22Rv1 (cell line): ENCODE data around the gene CST6.

ENCODE experiments used
- H3K27ac ChIP-seq: fragments of 450-650 bp; 2 replicates; pipeline ENCODE4 v1.5.1; 2017
- ZFX ChIP-seq: fragments of 450-650 bp; IDR thresholded peaks from 2 replicates; pipeline ENCODE4 v1.6.1; 2017; ENCODE audit warnings: antibody characterized with exemption, borderline replicate concordance
- TF ChIP-seq, protein P1 (sequence below): fragments of 450-650 bp; IDR thresholded peaks from 2 replicates; pipeline ENCODE4 v1.5.1; 2017; ENCODE audit warnings: mild to moderate bottlenecking

The CST6 gene

GRCh38 chr11:65988791-65989592, 22.8 kb upstream of the CST6 start:
- no peak for TF ChIP-seq ZFX
- TF ChIP-seq, protein P1, sequence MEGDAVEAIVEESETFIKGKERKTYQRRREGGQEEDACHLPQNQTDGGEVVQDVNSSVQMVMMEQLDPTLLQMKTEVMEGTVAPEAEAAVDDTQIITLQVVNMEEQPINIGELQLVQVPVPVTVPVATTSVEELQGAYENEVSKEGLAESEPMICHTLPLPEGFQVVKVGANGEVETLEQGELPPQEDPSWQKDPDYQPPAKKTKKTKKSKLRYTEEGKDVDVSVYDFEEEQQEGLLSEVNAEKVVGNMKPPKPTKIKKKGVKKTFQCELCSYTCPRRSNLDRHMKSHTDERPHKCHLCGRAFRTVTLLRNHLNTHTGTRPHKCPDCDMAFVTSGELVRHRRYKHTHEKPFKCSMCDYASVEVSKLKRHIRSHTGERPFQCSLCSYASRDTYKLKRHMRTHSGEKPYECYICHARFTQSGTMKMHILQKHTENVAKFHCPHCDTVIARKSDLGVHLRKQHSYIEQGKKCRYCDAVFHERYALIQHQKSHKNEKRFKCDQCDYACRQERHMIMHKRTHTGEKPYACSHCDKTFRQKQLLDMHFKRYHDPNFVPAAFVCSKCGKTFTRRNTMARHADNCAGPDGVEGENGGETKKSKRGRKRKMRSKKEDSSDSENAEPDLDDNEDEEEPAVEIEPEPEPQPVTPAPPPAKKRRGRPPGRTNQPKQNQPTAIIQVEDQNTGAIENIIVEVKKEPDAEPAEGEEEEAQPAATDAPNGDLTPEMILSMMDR, result peak; percentile 98
- peak overlapping the region; percentile 54 for H3K27ac ChIP-seq

DNA sequence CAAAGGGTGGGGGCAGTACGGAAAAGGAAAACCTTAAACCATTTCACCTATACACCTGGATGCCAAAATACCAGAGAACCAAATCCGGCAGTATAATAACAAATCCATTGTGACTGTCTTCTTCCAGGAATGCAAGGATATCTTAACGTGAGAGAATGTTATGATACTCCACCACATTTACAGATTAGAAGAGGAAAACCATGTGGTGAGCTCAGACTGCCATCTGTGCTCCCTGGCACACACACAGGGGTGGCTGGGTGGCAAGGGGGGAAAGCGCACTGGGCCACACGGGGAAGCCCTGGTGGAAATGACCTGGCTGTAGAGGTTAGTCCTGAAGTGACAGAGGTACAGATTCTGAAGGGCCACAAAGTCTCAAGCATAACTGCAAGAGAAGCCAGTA, 19.8 kb upstream of the CST6 start:
- no peak overlapping the region for H3K27ac ChIP-seq
- TF ChIP-seq ZFX, result no peak
- TF ChIP-seq, protein P1, result no peak

GRCh38 chr11:65997286-65997685, 14.5 kb upstream of the CST6 start:
- no peak overlapping the region for H3K27ac ChIP-seq
- TF ChIP-seq, protein P1, result no peak
- no peak for TF ChIP-seq ZFX

GRCh38 chr11:66001942-66002647, 9.7 kb upstream of the CST6 start, which contains the start of the genes BANF1 and EIF1AD:
BANF1 (plus strand) TSS chr11:66002503; CDS start chr11:66003251, 748 bp downstream.
EIF1AD (minus strand) TSS chr11:66002157; CDS start chr11:66000389, 1,768 bp downstream.
- TF ChIP-seq ZFX, result no peak
- TF ChIP-seq, protein P1, result no peak
- H3K27ac ChIP-seq, result peak within 1 kb of the TSS; percentile 96

DNA sequence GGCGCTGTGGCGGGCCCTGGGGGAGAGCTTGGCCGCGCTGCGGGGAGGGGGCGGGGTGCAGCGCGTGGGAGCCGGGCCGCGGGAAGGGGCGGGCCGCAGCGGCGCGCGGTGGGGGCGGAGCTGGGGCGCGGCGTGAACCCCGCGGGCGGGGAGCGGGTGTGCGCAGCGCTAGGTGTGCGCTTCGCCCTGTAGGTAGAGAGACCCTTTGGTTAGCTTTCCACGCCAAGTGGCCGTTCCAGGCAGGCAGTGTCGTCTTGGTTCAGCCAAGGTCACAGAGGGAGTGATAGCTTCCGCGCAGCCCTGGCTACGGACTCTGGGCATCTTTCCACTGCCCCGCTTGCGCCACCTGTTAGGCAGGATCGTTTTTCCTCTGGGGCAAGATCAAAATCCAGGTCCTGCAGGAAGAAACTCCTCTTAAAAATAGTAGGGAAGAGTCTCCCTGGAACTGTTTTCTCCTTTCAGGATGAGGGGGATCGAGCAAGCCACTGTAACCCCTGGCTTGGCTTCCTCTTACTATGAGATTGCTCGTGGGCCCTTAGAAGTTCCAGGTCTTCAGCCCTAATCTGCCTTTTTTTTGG, 9.1 kb upstream of the CST6 start:
- TF ChIP-seq ZFX, result no peak
- TF ChIP-seq, protein P1, result peak; percentile 54
- H3K27ac ChIP-seq, result peak overlapping the region; percentile 96

DNA sequence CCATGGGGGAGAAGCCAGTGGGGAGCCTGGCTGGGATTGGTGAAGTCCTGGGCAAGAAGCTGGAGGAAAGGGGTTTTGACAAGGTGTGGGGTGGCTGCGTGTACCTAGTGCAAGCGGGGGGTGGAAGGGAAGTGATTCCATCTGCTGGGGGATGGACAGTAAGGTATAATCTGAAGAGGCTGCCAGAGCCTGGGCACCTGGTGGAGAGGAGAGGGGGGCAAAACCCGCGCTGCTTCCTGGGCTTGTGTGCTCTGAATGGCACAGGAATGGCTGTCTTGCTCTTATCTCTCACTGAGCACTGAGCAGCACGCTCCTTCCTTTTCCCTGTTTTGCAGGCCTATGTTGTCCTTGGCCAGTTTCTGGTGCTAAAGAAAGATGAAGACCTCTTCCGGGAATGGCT, 8.5 kb upstream of the CST6 start:
- H3K27ac ChIP-seq, result peak overlapping the region; percentile 96
- TF ChIP-seq, protein P1, result no peak
- TF ChIP-seq ZFX, result no peak
